Colonic mucosa (tissue), 4 donors: ENCODE results near the gene GPRC5B. TPM values are rescaled to one million over a fixed set of nuclear protein-coding genes. Genes with fewer than 3 reads are reported as not detected.

ENCODE experiments used
- DNase-seq: peaks from one replicate; pipeline ENCODE4 v3.0.0-alpha.2; 2020
- H3K27ac ChIP-seq: fragments of 200-600 bp; one replicate; pipeline ENCODE4 v1.8.0; 2021
- H3K27me3 ChIP-seq: fragments of 200-600 bp; one replicate; pipeline ENCODE4 v1.8.0; 2021
- H3K36me3 ChIP-seq: fragments of 200-600 bp; one replicate; pipeline ENCODE4 v1.8.0; 2021
- H3K4me1 ChIP-seq: fragments of 200-600 bp; one replicate; pipeline ENCODE4 v1.8.0; 2021; ENCODE audit warnings: mild to moderate bottlenecking
- H3K4me3 ChIP-seq: fragments of 200-600 bp; one replicate; pipeline ENCODE4 v1.8.0; 2021
- H3K9ac ChIP-seq, 2 donors: one replicate each; pipeline ENCODE4 v1.7.0; 2013; ENCODE audit warnings: control low read depth in 2 of 2, low read depth in 2 of 2, low read length in 2 of 2
- H3K9me3 ChIP-seq: fragments of 200-600 bp; one replicate; pipeline ENCODE4 v1.8.0; 2021
- intact Hi-C: fragments of 100-400 bp; cut with DNase I; formaldehyde crosslinking; loops from one replicate; pipeline ENCODE4 v1.14.1; 2022
- total RNA-seq, 2 donors: library from RNA; stranded (reverse); fragmentation: NEBNext Ultra II Directional in 1 of 2; extraction: Animal tissue kit (Norgen Biotek cat#: 25700) in 1 of 2; gene quantifications; one replicate each; pipeline ENCODE4 v1.2.1, GENCODE V29; 2021
- TF ChIP-seq, protein P1 (sequence below): fragments of 200-600 bp; IDR thresholded peaks from one replicate; pipeline ENCODE4 v1.8.0; 2022; ENCODE audit warnings: antibody characterized with exemption, mild to moderate bottlenecking
- donor health status: healthy.
- donor health status: DM: no; HTN: no; CAD: no.
- donor health status: DM: no; HTN: no; CAD: no.

Gene GPRC5B
- total RNA-seq, 2 donors from 2014 or later = 3.1 to 8.5 TPM

DNA sequence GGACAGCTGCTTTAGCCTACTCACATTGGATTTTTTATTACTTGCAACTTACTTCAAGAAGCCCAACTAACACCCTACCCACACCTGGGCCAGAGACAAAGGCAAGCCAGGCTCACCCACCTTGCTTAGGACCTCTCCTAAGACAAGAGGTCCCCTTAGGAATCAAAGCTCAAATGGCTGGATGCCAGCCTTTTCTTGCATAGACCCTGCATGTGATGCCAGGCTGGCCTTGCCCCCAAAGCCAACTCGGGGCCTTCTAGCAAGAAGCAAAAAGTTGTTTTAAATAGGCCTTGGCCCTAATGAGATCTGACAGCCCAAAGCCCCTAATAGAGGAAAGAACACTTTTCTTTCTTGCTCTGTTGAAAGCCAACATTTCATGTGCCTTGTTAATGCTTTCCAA is 20.7 kb downstream of the GPRC5B start:
- no peaks in the 10 kb centered on the region for H3K4me1 ChIP-seq
- H3K4me3 ChIP-seq = no peak overlapping the region
- no peaks in the 10 kb centered on the region for H3K36me3 ChIP-seq
- H3K9ac ChIP-seq = no peak overlapping the region
- H3K27ac ChIP-seq = no peak overlapping the region
- no peaks in the 10 kb centered on the region for H3K9me3 ChIP-seq
- TF ChIP-seq, protein P1, sequence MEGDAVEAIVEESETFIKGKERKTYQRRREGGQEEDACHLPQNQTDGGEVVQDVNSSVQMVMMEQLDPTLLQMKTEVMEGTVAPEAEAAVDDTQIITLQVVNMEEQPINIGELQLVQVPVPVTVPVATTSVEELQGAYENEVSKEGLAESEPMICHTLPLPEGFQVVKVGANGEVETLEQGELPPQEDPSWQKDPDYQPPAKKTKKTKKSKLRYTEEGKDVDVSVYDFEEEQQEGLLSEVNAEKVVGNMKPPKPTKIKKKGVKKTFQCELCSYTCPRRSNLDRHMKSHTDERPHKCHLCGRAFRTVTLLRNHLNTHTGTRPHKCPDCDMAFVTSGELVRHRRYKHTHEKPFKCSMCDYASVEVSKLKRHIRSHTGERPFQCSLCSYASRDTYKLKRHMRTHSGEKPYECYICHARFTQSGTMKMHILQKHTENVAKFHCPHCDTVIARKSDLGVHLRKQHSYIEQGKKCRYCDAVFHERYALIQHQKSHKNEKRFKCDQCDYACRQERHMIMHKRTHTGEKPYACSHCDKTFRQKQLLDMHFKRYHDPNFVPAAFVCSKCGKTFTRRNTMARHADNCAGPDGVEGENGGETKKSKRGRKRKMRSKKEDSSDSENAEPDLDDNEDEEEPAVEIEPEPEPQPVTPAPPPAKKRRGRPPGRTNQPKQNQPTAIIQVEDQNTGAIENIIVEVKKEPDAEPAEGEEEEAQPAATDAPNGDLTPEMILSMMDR = no peak
- intact Hi-C loops = no loop called here
- DNase-seq = no peak
- H3K27me3 ChIP-seq = no peaks in the 10 kb centered on the region

DNA sequence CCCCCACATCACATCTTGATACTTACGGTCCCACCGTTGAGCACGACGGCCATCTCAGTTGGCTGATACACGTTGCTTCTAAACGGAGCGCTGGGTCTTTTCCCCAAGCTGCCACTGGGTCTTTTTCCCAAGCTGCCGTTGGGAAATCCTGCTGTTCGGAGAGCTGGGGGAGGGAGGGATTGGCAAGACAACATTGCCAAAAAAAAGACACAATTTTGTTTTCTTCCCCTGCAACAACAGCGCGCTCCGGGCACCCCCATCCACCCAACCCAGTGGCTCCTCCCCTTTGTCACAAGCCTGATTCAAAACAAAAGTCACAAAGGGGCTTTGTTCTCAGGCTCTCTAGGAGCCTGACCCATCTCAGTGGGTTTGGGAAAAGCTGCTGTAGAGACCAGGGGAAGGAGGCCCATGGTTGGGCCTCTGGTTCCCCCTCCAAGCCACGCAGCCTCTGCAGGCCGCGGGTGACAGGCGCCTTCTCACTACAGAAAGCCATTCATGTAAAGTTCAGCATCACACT is 22.8 kb downstream of the GPRC5B start:
- TF ChIP-seq, protein P1 = no peak
- Histone ChIP-seq H3K27ac (no peak overlapping the region), H3K9ac (no peak overlapping the region), H3K4me1 (no peaks in the 10 kb centered on the region), H3K4me3 (no peak overlapping the region), H3K27me3 (no peaks in the 10 kb centered on the region), H3K36me3 (no peaks in the 10 kb centered on the region), H3K9me3 (no peaks in the 10 kb centered on the region)
- intact Hi-C loops = no loop called here
- DNase-seq = no peak

DNA sequence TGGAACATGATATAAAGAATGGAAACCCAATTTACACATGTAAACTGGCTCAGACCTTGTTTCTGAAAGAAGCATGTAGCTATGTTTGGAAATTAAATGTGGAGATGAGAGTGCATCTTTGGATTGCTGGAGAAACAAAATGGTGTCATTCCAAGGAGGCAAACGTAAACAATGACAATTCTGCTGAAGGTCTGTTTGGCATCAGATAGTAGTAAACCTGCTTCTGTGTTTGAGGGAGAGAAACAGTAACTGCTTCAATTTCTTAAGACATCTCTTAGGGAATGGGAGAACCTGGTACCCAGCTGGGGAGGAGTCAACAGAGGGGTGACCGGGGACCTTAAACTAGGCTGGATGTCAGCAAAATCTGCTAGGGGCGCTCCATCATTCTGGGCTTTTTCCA is 23.5 kb downstream of the GPRC5B start:
- Histone ChIP-seq H3K27ac (no peak overlapping the region), H3K4me1 (no peaks in the 10 kb centered on the region), H3K9me3 (no peaks in the 10 kb centered on the region), H3K9ac (no peak overlapping the region), H3K4me3 (no peak overlapping the region), H3K27me3 (no peaks in the 10 kb centered on the region), H3K36me3 (no peaks in the 10 kb centered on the region)
- TF ChIP-seq, protein P1 = no peak
- intact Hi-C loops = no loop called here
- no peak for DNase-seq

DNA sequence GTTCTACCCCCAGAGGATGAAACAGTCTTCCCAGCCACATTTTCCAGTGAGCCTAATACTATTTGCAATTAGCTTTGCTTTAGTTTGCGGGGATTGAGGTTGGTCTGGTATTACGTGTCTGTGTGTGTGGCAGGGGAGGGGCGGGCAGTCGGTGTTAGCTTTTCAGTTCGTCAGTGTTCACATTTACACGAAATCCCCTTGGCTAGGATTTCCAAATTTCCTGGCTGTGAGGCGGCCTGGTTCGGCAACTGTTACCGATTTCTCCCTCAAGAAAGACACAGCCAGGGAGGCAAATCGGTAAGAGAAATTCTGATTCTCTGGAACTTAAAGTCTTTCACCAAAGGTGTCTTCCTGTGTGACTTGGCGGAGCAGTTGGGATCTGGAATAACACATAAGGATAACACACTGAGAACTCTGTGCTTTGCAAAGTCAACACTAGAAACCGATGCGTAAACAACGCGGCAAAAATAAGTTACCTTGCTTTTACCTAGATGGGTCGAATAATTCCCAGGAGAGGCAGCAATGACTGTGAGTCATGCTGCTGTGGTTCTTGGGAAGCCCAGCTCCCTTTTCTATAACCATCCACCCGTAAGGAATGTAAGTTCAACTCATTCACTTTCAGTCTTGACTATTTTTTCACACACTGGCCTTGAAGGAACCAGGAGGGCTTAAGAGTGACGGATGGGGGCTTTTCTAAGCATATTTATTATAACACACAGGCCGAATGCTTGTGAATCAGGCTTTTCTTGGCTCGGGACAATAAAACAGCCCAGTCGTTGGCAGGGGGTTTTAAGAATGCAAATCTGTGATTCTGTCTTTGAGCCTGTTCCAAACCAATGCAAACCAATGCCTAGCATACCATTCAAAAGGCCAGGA is 24.2 kb downstream of the GPRC5B start:
- no peaks in the 10 kb centered on the region for H3K9me3 ChIP-seq
- H3K27ac ChIP-seq = no peak overlapping the region
- DNase-seq = no peak
- H3K4me3 ChIP-seq = no peak overlapping the region
- TF ChIP-seq, protein P1 = no peak
- no peak overlapping the region for H3K9ac ChIP-seq
- no peaks in the 10 kb centered on the region for H3K27me3 ChIP-seq
- intact Hi-C loops = no loop called here
- H3K36me3 ChIP-seq = no peaks in the 10 kb centered on the region
- H3K4me1 ChIP-seq = no peaks in the 10 kb centered on the region

DNA sequence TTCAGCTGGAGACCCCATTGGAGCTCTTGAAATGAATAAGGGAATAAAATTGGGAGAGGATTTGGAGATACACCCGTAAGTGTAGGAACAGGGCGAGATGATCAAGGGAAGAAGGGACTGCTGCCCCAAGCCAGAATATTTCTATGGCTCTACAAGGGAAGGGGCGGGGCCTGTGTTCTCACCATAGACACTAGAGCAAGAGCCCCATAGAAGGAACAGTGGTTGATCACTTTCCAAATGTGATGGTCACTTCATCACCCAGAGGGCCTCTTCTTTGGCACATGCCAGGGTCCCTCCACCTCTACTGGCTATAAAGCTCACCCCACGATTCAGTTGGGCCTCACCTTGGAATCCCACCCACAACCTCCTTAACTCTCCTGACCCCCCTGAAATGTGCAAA is 25.0 kb downstream of the GPRC5B start:
- no peak overlapping the region for H3K27ac ChIP-seq
- no peaks in the 10 kb centered on the region for H3K27me3 ChIP-seq
- no peaks in the 10 kb centered on the region for H3K36me3 ChIP-seq
- no peak for DNase-seq
- TF ChIP-seq, protein P1 = no peak
- H3K4me3 ChIP-seq = no peak overlapping the region
- no peaks in the 10 kb centered on the region for H3K9me3 ChIP-seq
- no peaks in the 10 kb centered on the region for H3K4me1 ChIP-seq
- intact Hi-C loops = no loop called here
- no peak overlapping the region for H3K9ac ChIP-seq
